ENCODE measurements around the gene CDH9.

DNA sequence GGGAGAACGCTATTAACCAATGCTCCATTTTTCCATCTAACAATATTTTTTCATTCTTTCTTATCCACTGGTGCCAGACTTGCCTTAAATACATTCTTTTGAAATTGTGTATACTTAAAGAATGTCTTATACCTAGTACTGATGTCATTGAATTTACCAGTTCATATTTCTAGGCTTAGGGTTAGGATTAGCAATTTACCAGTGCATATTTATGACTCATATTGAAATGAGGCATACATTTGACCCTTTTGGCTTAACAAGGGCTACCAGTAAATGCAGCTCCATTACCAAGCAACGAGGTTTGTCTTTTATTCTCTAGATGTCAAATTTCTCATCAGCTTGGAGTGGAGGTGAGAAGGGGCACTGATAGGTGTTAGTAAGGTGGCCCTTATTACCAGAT is 89.5 kb downstream of the CDH9 start:
- TF ChIP-seq, protein P1, sequence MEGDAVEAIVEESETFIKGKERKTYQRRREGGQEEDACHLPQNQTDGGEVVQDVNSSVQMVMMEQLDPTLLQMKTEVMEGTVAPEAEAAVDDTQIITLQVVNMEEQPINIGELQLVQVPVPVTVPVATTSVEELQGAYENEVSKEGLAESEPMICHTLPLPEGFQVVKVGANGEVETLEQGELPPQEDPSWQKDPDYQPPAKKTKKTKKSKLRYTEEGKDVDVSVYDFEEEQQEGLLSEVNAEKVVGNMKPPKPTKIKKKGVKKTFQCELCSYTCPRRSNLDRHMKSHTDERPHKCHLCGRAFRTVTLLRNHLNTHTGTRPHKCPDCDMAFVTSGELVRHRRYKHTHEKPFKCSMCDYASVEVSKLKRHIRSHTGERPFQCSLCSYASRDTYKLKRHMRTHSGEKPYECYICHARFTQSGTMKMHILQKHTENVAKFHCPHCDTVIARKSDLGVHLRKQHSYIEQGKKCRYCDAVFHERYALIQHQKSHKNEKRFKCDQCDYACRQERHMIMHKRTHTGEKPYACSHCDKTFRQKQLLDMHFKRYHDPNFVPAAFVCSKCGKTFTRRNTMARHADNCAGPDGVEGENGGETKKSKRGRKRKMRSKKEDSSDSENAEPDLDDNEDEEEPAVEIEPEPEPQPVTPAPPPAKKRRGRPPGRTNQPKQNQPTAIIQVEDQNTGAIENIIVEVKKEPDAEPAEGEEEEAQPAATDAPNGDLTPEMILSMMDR (conservative IDR thresholded peaks at IDR 0.05), result no peak
- no peak for TF ChIP-seq ZFX (IDR thresholded peaks at IDR 0.05)

Data from C4-2B (cell line).